HG03354 (cell line): ENCODE results near the gene DDR2.
A peak's percentile ranks its signal among the peaks of the same experiment; 100 is the strongest.
"Not testable (repeated sequence)": the region's sequence is repeated elsewhere in the genome, so short reads cannot be mapped to it uniquely, and the experiment has no call there.

Experiments
- ATAC-seq: cut with Tn5 transposase; IDR thresholded peaks from one replicate; pipeline ENCODE4 v1.9.1; 2021; ENCODE audit warnings: mild to moderate bottlenecking; ENCODE audit not compliant: unreplicated experiment, poor library complexity, severe bottlenecking

Gene DDR2

DNA sequence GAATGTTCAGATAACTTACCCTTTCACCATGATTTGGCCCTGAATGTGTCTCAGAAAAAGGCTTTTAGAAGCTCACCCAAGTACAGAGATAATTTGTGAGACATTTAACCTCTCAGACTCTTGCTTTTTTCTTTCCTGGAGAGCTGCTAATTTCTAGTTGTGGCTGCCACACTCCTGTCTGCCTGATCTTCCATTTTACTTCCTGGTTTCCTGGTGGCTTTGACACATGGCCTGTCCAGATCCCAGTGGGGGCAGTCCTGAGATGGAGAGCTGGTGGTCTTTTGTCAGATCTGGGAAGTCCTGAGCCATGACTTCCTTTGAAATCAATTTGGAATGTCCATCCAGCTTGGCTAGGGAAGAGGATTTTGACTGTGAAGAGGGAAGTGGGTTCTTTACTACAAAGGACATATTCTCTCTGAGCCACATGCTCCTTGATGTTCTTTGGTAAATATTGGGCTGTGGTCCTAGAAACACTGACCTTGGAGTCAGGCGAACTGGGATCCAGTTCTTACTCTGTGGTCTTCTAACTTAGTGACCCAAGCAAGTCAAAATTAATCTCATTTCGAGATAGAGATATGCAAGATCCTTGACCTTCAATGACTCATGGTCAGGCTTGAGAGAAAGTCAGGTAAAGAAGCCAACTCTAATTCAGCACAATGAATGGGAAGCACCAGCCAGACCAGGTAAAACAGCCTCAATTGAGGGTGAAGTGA lies 80.2 kb downstream of the DDR2 start:
- ATAC-seq, result no peak

GRCh38 chr1:162716123-162716522 lies 83.9 kb downstream of the DDR2 start:
- ATAC-seq, result no peak

DNA sequence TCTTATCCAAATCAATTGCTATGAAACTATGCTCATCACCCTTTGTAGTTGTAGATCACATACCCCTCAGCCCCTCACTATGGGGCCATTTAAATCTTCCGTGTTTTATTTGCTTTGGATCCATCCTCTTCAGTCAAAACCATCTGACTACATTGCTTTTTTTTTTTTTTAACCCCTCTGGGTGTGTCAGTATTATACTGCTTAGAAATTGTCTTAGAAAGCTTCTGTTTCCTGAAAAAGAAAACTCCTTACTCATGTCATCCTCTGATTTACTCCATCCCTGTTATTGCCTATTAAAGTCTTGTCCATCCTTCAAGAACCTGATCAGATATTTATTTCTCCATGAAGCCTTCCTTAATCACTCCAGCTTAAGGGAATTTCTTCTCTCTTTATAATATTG lies 84.3 kb downstream of the DDR2 start:
- ATAC-seq, result no peak

- ATAC-seq, result no peak
Observed at GRCh38 chr1:162717548-162718184, 85.4 kb downstream of the DDR2 start.

DNA sequence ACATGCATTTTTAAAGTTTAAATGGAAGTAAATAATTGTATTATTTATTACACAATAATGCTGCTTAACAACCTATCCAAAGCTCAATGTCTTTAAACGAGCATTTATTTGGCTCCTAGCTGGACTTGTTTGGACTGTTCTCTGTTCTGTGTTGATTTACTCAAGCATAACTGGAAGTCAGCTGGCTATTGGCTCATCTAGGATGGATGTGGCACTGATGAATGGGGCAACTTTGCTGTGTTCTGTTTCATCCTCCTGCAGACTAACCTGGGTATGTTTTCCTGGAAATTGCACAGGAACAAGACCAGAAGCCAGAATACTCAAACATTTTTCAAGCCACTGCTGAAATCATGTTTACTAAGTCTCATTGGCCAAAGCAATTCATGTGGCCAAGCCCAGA lies 87.4 kb downstream of the DDR2 start:
- ATAC-seq, result no peak

DNA sequence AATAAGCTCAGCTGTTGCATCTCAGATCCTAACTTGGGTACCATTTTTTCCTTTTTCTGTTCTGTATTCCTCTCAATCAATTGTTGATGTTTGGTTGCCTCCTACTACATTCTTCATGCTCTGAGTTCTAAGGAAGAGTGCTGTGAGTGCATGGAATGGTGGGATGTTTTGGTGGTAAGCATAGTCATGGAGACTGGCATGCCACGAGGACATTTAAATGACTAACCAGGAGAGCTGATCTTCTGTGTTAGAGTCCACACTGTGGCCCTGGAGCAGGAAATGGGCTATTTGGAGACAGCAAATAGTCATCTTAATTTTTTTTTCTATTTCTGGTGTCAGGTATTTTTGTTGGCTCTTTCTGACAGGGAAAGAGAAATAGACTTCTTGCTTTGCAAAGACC lies 88.7 kb downstream of the DDR2 start:
- no peak for ATAC-seq

GRCh38 chr1:162721471-162721870 lies 89.2 kb downstream of the DDR2 start:
- ATAC-seq, result no peak

DNA sequence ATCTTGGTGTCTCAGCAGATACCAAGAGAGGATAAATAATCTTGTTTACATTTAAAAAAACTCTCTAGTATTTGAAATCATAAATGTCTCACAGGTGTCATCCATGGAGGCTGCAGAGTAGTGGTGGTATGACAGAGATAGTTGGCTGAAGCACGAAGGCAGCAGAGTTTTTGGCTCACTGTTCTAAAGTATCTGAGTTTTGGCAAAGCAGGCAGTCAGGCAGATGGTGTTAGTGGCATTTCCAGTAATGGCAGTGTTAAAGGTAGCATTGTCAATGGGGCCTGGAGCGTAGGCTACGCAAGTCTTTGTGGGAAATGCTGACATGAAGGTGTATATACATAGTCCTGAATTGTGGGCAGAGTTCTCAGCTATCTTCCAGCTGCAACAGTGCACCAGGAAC lies 89.8 kb downstream of the DDR2 start:
- ATAC-seq, result no peak

DNA sequence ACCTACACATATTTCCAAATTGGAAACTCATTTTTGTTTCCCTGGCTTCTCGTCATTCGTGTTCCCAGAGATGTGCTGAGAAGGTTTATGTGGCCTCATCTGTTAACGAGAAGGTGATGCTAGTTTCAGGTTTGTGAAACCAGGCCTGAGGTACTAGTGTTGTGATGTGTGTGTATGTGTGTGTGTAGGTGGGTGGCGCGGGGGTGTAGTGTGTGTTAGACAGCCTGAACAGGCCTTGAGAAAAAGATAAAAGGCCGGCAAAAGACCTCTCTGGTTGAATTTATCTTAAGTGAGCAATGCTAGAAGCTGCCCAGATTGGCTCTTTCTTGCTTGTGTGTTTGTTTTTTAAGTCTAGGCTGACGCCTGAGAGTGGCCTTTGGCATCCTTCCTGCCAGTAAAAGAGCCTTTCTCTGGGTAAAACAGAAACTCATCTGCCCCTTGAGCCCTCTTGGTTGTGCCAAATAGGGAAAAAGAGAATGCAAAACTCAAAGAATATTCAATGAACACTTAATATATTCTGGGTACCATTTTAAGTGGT lies 92.4 kb downstream of the DDR2 start:
- no peak for ATAC-seq

- no peak for ATAC-seq
Observed at GRCh38 chr1:162725301-162725837, 93.1 kb downstream of the DDR2 start.

DNA sequence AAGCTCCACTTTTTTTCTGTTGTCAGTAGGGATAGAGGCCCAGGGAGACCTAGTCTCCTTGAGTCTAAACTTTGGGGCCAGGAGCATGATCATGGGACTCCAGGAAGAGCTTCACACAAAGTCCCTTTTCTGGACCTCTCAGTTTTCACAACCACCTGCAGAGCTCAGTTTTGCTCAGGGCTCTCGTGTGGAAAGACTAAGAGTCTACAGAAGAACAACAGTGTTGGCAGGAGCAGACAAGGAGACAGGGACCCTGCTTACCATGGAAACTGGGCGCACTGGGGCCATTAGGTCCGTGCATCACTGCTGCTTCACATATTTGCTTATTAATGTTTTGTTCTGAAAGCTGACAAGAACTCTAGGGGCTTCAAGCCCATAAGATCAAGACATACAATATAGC lies 94.3 kb downstream of the DDR2 start:
- no peak for ATAC-seq

DNA sequence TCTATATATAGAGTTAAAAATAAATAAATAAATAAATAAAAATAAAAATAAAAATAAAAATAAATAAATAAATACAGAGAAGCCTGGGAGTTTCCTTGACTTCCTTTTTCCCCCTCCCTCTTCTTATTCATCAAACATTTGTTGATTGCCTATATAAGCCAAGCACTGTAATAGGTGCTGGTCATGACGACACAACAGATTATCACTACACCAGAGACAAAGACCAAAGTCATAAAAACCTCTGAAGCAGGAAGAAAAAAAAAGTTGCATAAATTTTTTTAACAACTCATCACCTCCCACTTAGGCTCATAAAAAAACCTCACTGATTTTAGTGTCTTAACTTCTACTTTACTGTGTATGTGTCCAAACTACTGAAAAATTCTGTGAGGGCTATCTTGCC lies 95.2 kb downstream of the DDR2 start:
- ATAC-seq, result not testable (repeated sequence)

DNA sequence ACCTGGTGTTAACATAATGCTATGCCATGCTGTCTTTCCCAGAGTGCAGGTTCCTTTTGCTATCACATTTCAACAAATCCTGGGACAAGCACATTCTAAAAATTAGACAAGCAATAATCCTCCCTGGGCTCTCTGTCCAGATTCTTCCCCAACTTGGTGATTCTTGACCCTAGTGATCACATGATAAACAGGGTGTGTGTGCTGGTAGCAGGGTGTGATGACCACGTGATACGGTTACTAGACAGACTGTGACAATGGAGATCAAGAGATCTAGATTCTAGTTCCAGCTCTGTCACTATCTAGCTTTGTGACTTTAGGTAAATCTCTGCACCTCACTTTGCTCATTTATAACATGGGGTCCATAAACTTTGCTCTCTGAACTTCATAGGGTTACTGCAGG lies 96.3 kb downstream of the DDR2 start:
- ATAC-seq, result no peak

DNA sequence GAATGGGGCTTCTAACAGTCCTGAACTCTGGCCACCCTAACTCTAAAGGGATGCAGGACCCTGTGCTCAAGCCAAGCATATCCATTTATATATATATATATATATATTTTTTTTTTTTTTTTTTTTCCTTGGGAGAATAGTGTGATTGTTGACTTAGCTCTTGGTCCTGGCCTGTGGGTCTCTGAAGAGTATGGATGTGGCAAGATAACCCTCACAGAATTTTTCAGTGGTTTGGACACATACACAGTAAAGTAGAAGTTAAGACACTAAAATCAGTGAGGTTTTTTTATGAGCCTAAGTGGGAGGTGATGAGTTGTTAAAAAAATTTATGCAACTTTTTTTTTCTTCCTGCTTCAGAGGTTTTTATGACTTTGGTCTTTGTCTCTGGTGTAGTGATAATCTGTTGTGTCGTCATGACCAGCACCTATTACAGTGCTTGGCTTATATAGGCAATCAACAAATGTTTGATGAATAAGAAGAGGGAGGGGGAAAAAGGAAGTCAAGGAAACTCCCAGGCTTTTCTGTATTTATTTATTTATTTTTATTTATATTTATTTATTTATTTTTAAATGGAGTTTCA lies 97.0 kb downstream of the DDR2 start:
- not testable (repeated sequence) for ATAC-seq

GRCh38 chr1:162732094-162732493 lies 99.8 kb downstream of the DDR2 start:
- ATAC-seq, result no peak

DNA sequence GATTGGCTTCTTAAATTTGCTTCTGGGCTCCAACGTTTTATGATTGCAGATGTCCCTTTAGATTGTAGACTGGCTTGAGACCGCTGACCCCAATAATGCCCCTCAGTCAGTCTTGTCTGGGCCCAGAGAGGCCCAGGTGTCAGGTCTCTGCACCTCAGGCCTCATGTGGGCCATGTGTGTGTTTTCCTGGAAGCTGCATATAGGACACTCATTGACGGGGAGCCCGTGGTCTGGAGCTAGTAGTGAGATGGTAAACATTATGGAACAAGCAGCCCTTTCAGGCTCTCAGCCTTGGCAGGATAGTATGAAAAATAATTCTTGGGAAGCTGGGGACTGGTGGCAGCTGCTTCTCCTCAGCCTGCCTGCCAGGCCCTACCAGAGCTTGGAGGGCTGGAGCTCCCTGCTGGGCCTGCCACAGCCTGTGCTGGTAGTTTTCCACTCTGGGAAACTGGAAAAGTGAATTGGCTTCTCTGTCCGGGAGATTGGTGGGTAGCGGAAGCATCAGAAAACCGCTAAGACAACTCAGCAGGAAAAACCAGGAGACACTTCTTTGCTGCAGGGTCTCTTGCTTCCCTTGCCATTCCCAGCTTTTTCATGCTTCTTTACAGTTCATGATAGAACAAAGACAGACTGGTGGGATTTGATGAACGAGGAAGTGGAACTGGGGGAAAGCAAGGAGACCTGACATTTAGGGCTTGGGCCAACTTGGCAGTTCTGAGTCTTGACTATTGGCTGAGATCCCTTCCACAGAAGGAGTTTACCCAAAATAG lies 100.5 kb downstream of the DDR2 start:
- ATAC-seq, result no peak

GRCh38 chr1:162733336-162733590 lies 101.0 kb downstream of the DDR2 start:
- no peak for ATAC-seq

DNA sequence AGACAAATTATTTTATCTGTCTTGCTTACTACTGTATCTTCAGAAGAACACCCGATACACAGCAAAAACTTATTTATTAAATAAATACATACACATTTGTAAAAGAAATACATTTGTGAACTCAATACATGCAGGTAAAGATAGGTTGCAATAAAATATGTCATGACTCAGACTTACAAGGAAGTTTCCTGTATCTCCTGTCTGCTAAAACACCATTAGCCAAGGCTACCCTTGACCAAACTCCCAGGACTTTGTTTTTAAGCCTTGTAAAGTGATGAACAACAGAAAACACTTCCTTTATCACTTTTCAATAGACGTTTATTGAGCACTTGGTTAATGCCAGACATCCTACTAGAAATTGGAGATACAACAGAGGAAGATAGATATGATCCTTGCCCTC lies 101.8 kb downstream of the DDR2 start:
- no peak for ATAC-seq

DNA sequence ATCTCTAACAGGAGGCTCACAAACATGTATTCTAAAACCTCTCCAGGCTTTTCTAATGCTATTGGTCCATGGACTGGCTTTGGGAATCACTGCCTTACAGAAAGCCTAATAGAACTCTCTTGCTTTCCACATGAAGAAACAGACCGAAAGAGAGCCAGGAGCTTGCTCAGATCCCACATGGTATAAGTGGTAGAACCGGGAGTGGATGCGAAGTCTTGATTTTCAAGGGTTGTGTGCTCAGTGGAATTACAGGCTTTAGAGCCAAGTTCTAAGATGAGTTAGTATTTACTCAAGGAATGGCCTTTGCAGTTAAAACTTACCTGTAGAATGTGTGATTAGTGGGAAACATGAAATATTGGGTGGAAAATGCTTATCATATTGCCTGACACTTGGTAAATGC lies 103.9 kb downstream of the DDR2 start:
- ATAC-seq, result peak; percentile 10

DNA sequence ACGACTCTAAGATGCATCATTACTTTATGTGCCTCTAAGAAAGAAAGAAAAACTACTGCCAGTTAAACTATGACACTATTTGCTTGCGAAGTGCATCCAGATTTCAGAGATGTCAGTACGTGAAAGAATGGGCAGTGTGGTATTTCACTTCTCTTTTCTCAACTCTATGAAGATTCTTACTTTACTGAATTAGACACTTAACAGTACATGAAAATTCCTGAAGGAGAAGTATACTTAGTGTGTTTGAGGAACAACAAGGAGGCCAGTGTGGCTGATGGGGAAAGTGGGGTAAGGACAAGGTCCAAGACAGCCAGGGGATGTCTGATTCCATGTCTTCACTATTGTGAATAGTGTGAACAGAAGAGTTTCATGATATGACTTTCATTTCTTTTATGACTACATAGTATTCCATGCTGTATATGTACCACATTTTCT lies 104.4 kb downstream of the DDR2 start:
- ATAC-seq, result peak; percentile 82
